NCI-H510A treated with DMSO at 0.1 percent for 48 hours (cell line): ENCODE data around the gene RPL35A.
"Not testable (repeated sequence)": the region's sequence is repeated elsewhere in the genome, so short reads cannot be mapped to it uniquely, and the experiment has no call there.

Experiments
- DNase-seq: peaks from one replicate; lab custom pipeline; 2025; lab: John Stamatoyannopoulos, UW

Gene RPL35A

GRCh38 chr3:197952440-197952839 lies 2.5 kb downstream of the RPL35A start:
- DNase-seq, result no peak

DNA sequence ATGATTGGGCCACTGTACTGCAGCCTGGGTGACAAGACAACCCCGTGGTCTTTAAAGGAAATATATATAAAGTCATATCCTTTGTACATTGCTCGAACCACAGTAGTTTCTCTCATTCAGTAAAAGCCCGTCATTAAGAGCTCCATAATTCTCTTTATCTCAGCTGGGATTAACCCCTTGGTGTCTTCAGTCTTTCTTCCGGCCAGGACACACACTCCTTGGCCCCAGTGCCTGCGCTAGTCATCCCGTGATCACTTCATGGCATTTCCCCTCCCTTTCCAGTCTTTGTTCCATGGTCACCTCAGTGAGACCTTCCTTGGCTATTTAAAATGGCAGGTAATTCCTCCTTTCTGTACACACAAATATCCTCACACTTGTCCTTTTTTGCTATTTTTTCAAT lies 3.3 kb downstream of the RPL35A start:
- DNase-seq, result no peak

DNA sequence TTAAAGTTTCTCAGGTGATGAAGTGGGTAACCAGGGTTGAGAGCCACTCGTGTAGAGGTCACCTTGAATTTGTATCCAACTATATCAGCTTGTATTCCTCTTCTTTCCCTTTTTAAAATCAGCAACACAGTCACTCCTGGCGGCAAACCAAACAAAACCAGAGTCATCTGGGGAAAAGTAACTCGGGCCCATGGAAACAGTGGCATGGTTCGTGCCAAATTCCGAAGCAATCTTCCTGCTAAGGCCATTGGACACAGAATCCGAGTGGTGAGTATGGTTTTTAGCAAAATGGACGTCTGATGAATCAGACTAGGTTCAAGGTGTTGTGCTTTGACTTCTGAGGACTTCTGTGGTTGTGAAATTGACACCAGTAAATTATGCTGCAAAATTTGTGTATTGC lies 3.9 kb downstream of the RPL35A start:
- no peak for DNase-seq

- no peak for DNase-seq
Measured at GRCh38 chr3:197955892-197956477, 6.0 kb downstream of the RPL35A start.

GRCh38 chr3:197956626-197956988 lies 6.6 kb downstream of the RPL35A start:
- DNase-seq, result peak; percentile 30

- DNase-seq, result no peak
Measured at GRCh38 chr3:197957790-197958133, 7.8 kb downstream of the RPL35A start.

DNA sequence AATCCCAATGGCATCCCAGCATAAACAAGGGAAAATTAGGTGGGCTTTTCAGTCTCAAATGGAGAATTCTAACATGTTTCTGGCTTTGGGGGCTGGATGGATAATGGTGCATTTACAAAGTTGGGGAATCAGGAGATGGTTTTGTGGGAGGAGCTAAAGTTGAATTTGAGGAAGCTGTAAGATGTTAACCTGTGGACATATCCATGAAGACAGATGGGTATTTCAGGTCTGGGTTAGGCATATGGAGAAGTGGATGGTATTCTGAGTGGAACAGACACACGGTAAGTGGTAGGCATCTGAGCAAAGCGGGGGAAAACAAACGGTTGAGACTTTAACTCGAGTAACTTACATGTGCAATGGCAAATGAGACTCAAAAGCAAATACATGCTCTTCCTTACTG lies 8.4 kb downstream of the RPL35A start:
- DNase-seq, result no peak

GRCh38 chr3:197958848-197959247 lies 8.9 kb downstream of the RPL35A start:
- DNase-seq, result not testable (repeated sequence)

GRCh38 chr3:197959500-197959890 lies 9.5 kb downstream of the RPL35A start:
- no peak for DNase-seq

- peak; percentile 95 for DNase-seq
Measured at GRCh38 chr3:197959891-197960693, 10.1 kb downstream of the RPL35A start, which contains the start of gene LMLN. Gene LMLN, plus strand, starts transcription at chr3:197960217. Its CDS starts 29 bp downstream, at chr3:197960246.

DNA sequence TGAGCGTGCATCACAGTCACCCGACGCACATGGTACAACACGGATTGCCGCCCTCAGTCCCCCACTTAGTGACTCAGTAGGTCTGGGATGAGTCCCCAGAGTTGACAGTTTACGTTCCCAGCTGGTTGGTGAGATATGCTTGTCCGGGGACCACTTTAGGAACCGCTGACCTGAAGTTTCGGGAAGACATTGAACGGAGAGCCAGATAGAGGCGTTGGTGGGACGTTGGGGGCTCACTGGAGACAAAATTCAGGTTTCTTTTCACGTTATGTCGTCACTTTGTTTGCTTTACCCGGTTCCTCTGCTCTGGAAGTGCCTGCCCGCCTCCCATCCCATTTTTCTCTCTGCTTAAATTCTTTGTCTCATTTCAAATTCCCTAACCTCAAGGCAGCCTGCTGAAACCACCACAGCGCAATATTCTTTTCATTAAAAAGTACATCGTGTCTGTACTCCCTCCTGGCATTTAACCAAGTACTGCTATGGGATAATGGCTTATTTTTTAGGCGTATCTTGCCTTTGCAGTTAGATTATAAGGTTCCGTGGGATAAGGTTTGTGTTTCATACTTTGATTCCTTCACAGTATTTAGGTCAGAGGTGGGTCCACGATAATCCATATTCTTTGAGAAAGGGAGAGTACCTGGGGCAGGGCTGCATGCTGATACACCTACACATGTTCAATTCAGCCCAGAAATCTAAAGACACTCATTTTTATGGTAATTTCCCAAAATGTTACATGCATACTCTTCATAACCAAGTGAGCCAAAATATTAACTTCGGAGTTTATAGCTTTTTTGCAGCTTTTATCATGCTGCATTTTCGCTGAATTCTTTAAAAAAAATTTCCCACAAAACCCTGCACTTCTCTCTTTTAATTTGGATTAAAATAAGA lies 10.9 kb downstream of the RPL35A start:
- no peak for DNase-seq

GRCh38 chr3:197961582-197961945 lies 11.6 kb downstream of the RPL35A start:
- no peak for DNase-seq

DNA sequence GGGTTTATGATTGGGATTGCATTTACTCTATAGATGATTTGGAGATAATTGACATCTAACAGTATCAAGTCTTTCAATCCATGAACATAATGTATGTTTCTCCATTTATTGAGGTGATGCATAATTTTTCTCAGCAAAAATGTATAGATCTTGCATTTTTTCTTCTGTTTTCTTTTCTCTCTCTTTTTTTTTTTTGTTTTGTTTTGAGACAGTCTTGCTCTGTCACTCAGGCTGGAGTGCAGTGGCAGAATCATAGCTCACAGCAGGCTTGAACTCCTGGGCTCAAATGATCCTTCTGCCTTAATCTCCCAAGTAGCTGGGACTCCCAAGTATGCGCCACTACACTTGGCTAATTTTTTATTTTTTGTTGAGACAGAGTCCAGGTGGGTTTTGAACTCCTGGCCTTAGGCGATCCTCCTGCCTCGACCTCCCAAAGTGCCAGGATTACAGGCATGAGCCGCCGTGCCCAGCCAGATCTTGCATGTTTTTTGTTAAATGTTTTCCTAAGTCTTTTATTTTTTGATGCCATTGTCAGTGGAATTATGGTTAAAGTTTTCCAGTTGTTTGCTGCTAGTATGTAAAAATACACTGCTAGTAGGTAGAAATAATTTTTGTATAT lies 13.1 kb downstream of the RPL35A start:
- DNase-seq, result no peak

DNA sequence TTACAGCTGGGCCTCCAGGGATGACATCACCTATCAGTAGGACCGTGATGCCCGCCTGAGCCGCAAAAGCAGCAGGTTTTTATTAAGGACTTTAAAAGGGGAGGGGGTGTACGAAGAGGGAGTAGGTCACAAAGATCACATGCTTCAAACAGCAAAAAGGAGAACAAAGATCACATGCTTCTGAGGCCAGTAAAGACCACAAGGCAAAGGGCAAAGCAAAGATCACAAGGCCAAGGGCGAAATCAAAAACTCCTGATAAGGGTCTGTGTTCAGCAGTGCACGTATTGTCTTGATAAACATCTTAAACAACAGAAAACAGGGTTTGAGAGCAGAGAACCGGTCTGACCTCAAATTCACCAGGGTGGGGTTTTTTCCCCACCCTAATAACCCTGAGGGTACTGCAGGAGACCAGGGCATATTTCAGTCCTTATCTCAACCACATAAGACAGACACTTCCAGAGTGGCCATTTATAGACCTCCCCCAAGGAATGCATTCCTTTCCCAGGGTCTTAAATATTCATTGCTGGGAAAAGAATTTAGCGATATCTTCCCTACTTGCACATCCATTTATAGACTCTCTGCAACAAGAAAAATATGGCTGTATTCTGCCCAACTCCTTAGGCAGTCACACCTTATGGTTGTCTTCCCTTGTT lies 17.5 kb downstream of the RPL35A start:
- DNase-seq, result not testable (repeated sequence)

GRCh38 chr3:197970588-197970987 lies 20.6 kb downstream of the RPL35A start:
- DNase-seq, result no peak

GRCh38 chr3:197974016-197974415 lies 24.0 kb downstream of the RPL35A start:
- DNase-seq, result no peak

GRCh38 chr3:197975311-197975710 lies 25.3 kb downstream of the RPL35A start:
- no peak for DNase-seq

GRCh38 chr3:197983076-197983475 lies 33.1 kb downstream of the RPL35A start:
- DNase-seq, result no peak

DNA sequence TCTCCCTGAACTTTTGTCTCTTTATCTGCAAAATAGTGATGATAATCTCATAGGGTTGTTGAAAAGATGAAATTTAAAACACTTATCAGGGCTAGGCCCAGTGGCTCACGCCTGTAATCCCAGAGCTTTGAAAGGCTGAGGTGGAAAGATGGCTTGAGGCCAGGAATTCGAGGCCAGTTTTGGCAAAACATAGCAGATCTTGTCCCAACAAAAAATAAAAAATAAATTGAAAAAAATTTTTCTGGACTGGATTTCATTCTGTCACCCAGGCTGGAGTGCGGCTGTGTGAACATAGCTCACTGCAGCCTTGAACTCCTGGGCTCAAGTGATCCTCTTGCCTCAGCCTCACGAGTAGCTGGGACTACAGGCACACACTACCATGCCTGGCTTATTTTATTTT lies 39.7 kb downstream of the RPL35A start:
- DNase-seq, result no peak

DNA sequence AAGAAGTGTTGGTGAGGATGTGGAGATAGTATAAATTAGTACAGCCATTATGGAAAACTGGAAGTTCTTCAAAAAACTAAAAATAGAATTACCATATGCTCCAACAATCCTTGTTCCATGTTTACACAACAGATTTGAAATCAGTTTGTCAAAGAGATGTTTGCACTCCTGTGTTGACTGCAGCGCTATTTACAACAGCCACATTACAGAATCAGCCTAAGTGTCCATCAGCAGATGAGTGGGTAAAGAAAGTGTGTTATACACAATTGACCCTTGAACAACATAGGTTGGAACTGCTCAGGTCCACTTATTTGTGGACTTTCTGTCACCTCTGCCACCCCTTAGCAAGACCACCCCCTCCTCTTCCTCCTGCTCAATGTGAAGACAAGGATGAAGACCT lies 44.7 kb downstream of the RPL35A start:
- no peak for DNase-seq

- DNase-seq, result no peak
Measured at GRCh38 chr3:197996855-197997254, 46.9 kb downstream of the RPL35A start.

- DNase-seq, result no peak
Measured at GRCh38 chr3:197997936-197998335, 47.9 kb downstream of the RPL35A start.
